Esophagus muscularis mucosa (tissue), 4 donors: ENCODE measurements around the gene SH3BGRL. TPM values are rescaled to one million over a fixed set of nuclear protein-coding genes. Genes with fewer than 3 reads are reported as not detected.

Source experiments
- DNase-seq: peaks from one replicate; pipeline ENCODE4 v3.0.0-alpha.2; 2017; ENCODE audit errors: extremely low spot score
- H3K27ac ChIP-seq, 4 donors: fragments of 200-600 bp; sonication (generic); replicated peaks in 1 of 4; 1 replicate in 3 of 4; 2 replicates in 1 of 4; pipeline ENCODE4 v1.5.1; 2016 to 2019; ENCODE audit warnings: mild to moderate bottlenecking in 1 of 4
- H3K27me3 ChIP-seq, 4 donors: fragments of 200-600 bp; sonication (generic); one replicate each; pipeline versions ENCODE4 v1.5.1 to v1.6.0; 2016 to 2019
- H3K36me3 ChIP-seq, 4 donors: fragments of 200-600 bp; sonication (generic); one replicate each; pipeline ENCODE4 v1.5.1; 2016 to 2019
- H3K4me1 ChIP-seq, 4 donors: fragments of 200-600 bp; sonication (generic); one replicate each; pipeline ENCODE4 v1.5.1; 2016 to 2019
- H3K4me3 ChIP-seq, 4 donors: fragments of 200-600 bp; sonication (generic); 1 replicate in 2 of 4; 2 replicates in 2 of 4; pipeline ENCODE4 v1.5.1; 2016 to 2019; ENCODE audit warnings: mild to moderate bottlenecking in 4 of 4, moderate library complexity in 1 of 4
- H3K9me3 ChIP-seq, 4 donors: fragments of 200-600 bp; sonication (generic); 1 replicate in 3 of 4; 2 replicates in 1 of 4; pipeline ENCODE4 v1.5.1; 2016 to 2019
- EP300 ChIP-seq: sonication (generic); formaldehyde crosslinking; IDR thresholded peaks from one replicate; pipeline ENCODE4 v1.6.1; 2017; ENCODE audit warnings: antibody characterized with exemption
- POLR2A ChIP-seq: fragments of 450-650 bp; IDR thresholded peaks from one replicate; pipeline ENCODE4 v1.6.1; 2017; ENCODE audit warnings: antibody characterized with exemption, moderate library complexity, mild to moderate bottlenecking, low read depth
- POLR2AphosphoS5 ChIP-seq, 2 donors: sonication (generic); formaldehyde crosslinking; IDR thresholded peaks; one replicate each; pipeline ENCODE4 v1.6.1; 2017; ENCODE audit warnings: antibody characterized with exemption in 2 of 2
- WGBS: methylation state at CpG from one replicate; pipeline ENCODE4 v1.1.5; 2018; 5-methylcytosine and 5-hydroxymethylcytosine counted together
- intact Hi-C: fragments of 100-400 bp; cut with DNase I; formaldehyde crosslinking; loops from one replicate; pipeline ENCODE4 v1.15.1; 2023
- total RNA-seq, 4 donors: library from RNA; depleted of rRNA; stranded (reverse); fragments of >200 nt; gene quantifications; one replicate each; pipeline versions ENCODE4 v1.1.0 to v1.2.1, GENCODE V29; 2016
- TF ChIP-seq, protein P1 (sequence below), 3 experiments: fragments of 200-600 bp in 2 of 3; fragments of 450-650 bp in 1 of 3; sonication (generic) in 2 of 3; IDR thresholded peaks; one replicate each; pipeline ENCODE4 v1.5.1; 2017 to 2019; ENCODE audit warnings: antibody characterized with exemption in 3 of 3, mild to moderate bottlenecking in 2 of 3, moderate library complexity in 1 of 3

SH3BGRL gene
- total RNA-seq, 4 donors from 2014 or later, result 251 to 338 (median 290) TPM

DNA sequence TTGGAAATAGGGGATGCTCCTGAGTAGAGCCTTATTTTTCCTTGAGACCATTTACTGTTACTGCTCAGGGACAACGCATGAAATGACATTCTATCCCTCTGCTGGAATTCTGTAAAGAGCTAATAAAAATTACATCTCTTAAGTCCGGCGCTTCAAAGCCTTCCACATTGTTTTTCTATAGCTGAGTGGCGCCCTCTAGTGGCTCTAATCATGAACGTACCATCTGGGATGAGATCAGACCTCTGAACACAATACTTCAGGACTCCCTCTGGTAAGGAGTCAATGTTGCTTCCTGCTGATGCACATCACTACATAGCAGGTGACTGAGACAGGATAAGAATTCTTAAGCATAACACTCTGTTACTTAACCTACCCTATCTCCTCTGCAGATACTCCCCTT lies 6.2 kb upstream of the SH3BGRL start:
- Histone ChIP-seq H3K4me1 (no peaks in the 10 kb centered on the region), H3K27me3 (no peaks in the 10 kb centered on the region), H3K4me3 (no peak overlapping the region), H3K9me3 (no peaks in the 10 kb centered on the region), H3K36me3 (no peaks in the 10 kb centered on the region), H3K27ac (no peak overlapping the region)
- TF ChIP-seq POLR2AphosphoS5 (IDR thresholded peaks at IDR 0.05) (no peak), EP300 (no peak)
- TF ChIP-seq, protein P1, sequence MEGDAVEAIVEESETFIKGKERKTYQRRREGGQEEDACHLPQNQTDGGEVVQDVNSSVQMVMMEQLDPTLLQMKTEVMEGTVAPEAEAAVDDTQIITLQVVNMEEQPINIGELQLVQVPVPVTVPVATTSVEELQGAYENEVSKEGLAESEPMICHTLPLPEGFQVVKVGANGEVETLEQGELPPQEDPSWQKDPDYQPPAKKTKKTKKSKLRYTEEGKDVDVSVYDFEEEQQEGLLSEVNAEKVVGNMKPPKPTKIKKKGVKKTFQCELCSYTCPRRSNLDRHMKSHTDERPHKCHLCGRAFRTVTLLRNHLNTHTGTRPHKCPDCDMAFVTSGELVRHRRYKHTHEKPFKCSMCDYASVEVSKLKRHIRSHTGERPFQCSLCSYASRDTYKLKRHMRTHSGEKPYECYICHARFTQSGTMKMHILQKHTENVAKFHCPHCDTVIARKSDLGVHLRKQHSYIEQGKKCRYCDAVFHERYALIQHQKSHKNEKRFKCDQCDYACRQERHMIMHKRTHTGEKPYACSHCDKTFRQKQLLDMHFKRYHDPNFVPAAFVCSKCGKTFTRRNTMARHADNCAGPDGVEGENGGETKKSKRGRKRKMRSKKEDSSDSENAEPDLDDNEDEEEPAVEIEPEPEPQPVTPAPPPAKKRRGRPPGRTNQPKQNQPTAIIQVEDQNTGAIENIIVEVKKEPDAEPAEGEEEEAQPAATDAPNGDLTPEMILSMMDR (IDR thresholded peaks at IDR 0.05), result peak; percentile 35 to 54 (median 36)
- 19% methylated on average over 5 of the region's 5 CpGs for WGBS
- intact Hi-C loops, result no loop called here
- DNase-seq, result no peak

DNA sequence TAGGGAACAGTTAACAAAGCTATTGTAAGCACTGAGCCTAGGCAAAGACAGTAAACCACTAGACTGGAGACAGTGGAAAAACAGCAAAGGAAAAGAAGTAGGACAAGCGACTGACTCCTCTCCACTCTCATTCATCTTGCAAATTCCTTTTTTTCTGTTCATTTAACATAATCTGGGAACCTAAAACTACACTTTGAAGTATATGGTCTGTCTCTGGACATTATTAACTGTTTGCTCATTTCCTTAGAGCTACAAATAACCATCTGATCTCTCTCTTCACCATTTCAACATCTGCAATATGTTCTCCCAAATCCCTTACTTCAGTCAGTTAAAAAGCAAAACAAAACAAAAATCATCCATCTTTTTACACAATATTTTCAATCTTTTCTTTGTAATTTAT lies 831 bp upstream of the SH3BGRL start:
- H3K27me3 ChIP-seq, result no peaks in the 10 kb centered on the region
- DNase-seq, result no peak
- peaks cover 0 to 9% (median 4%) of the 10 kb centered on the region in 4 donors for H3K4me1 ChIP-seq
- WGBS, result 35% methylated on average over 1 of the region's 1 CpG
- peak overlapping the region; percentile 58 to 73 (median 64) for H3K4me3 ChIP-seq
- intact Hi-C loops, result loop anchor here (5.0 kb wide), 1 partner anchor 61 kb away; no protein-coding TSS in a partner anchor
- H3K9me3 ChIP-seq, result no peaks in the 10 kb centered on the region
- TF ChIP-seq EP300 (no peak), POLR2AphosphoS5 (IDR thresholded peaks at IDR 0.05) (no peak), POLR2A (no peak)
- TF ChIP-seq, protein P1 (IDR thresholded peaks at IDR 0.05), result no peak
- peak overlapping the region; percentile 82 to 85 (median 82) for H3K27ac ChIP-seq
- H3K36me3 ChIP-seq, result no peaks in the 10 kb centered on the region

DNA sequence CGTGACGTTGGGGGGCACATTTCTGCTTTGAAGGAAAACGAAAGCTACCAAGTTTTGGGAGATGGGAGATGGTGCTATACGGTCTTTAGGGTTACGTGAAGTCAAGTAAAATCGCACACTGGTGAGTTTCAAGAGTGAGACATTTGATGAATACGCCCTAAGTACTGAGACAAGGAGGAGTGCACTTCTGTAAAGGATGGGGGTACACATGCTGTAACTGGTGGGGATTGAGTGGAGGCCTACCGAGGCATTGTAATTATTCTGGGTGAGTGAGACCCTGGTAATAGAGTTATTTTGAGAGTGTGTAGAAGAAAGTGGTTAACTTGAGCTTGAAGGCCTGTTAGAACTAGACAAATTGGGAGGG lies 536 bp downstream of the SH3BGRL start:
- 34% methylated on average over 8 of the region's 8 CpGs for WGBS
- Histone ChIP-seq H3K36me3 (no peaks in the 10 kb centered on the region), H3K4me3 (peak overlapping the region; percentile 58 to 73 (median 64)), H3K27ac (peak overlapping the region; percentile 82 to 85 (median 82)), H3K9me3 (no peaks in the 10 kb centered on the region), H3K4me1 (peaks cover 0 to 18% (median 13%) of the 10 kb centered on the region in 4 donors), H3K27me3 (no peaks in the 10 kb centered on the region)
- no peak for TF ChIP-seq POLR2AphosphoS5 (IDR thresholded peaks at IDR 0.05)
- TF ChIP-seq EP300, result no peak
- no peak for TF ChIP-seq POLR2A
- TF ChIP-seq, protein P1 (IDR thresholded peaks at IDR 0.05), result no peak
- no peak for DNase-seq
- intact Hi-C loops, result loop anchor here (5.0 kb wide), 1 partner anchor 60 kb away; no protein-coding TSS in a partner anchor

DNA sequence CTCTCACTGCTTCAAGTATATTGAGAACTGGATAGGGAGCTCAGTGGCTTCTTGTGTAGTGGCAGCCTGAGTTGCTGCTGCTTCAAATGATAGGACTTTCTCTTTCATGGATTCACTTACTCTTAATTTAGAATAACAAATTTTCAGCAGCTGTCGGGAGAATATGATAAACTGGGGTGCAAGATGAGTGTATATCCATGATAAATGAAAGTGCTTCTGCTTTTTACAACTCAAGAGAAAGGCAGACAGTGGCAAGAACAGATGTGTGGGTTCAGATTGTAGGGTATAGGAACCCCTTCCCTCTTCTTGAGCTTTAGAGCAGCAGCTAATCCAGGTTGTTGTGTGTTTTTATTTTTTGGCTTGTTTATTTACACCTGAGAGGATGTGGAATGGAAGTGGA lies 1.0 kb downstream of the SH3BGRL start:
- intact Hi-C loops, result loop anchor here (5.0 kb wide), 1 partner anchor 59 kb away; no protein-coding TSS in a partner anchor
- H3K27ac ChIP-seq, result peak overlapping the region; percentile 82 to 85 (median 82)
- TF ChIP-seq POLR2AphosphoS5 (IDR thresholded peaks at IDR 0.05) (no peak), EP300 (no peak), POLR2A (no peak)
- TF ChIP-seq, protein P1 (IDR thresholded peaks at IDR 0.05), result no peak

DNA sequence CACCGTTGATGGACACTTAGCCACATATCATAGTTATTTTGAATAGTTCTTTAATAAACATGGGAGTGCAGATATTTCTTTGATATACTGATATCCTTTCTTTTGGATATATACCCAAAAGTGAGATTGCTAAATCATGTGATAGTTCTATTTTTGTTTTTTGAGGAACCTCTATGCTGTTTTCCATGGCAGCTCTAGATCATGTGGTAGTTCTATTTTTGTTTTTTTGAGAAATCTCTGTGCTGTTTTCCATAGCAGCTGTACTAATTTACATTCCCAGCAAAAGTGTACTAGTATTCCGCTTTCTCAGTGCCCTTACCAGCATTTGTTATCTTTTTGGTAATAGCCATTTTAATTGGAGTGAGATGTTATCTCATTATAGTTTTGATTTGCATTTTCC lies 3.6 kb downstream of the SH3BGRL start:
- intact Hi-C loops, result no loop called here
- no peak overlapping the region for H3K27ac ChIP-seq
- no peak overlapping the region for H3K4me3 ChIP-seq
- H3K36me3 ChIP-seq, result no peaks in the 10 kb centered on the region
- DNase-seq, result no peak
- H3K9me3 ChIP-seq, result no peaks in the 10 kb centered on the region
- TF ChIP-seq POLR2AphosphoS5 (IDR thresholded peaks at IDR 0.05) (no peak), EP300 (no peak), POLR2A (no peak)
- TF ChIP-seq, protein P1 (IDR thresholded peaks at IDR 0.05), result no peak
- no peaks in the 10 kb centered on the region for H3K27me3 ChIP-seq
- H3K4me1 ChIP-seq, result peaks cover 0 to 27% (median 15%) of the 10 kb centered on the region in 4 donors
- WGBS, result 72% methylated on average over 2 of the region's 2 CpGs

More for the DNA sequence above, 1.0 kb downstream of the SH3BGRL start:
- Histone ChIP-seq H3K36me3 (no peaks in the 10 kb centered on the region), H3K27me3 (no peaks in the 10 kb centered on the region), H3K9me3 (no peaks in the 10 kb centered on the region), H3K4me3 (peak overlapping the region; percentile 58 to 73 (median 64)), H3K4me1 (peaks cover 0 to 22% (median 13%) of the 10 kb centered on the region in 4 donors)
- DNase-seq, result no peak
- WGBS, result 36% methylated on average over 1 of the region's 1 CpG
